ENCODE results near the gene SLC10A7. TPM values are rescaled to one million over a fixed set of nuclear protein-coding genes. Genes with fewer than 3 reads are reported as not detected.

The SLC10A7 gene
- total and polyA plus RNA-seq, 12 donors = 1.3 to 6.6 (median 4.4) TPM

DNA sequence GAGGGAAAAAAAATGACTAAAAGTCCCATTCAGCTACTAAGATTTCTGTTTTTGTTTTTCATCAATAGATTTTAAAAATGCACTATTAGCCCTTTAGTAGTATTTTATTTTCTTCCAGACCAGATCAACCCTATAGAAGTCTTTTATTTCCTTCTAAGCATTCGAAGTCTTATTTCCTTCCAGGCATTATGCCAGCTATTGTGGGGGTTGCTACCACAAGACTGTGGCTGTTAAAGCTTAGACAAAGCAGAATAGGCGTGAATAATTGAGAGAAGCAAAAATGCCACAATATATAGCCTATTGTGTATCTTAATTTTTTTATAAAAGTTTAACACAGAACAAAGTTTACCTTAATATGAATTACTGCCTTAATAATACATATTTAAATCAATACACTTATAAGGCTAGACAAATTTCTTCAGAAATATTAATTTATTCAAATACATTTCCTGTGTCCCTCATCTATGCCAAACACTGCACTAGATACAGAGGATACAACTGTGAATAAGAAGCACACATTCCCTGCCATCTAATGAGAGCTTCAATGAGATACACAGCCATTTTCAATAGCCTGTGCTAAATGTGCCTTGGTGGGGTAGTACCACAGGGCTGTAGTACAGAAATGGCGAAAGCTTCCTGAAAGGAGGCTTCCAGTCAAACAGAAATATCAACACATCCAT, 33.1 kb downstream of the SLC10A7 start:
- Histone ChIP-seq H3K27me3 (no peaks in the 10 kb centered on the region), H3K4me3 (no peak overlapping the region), H3K9me3 (peaks cover 0 to 16% (median 5%) of the 10 kb centered on the region in 11 donors), H3K4me1 (peaks cover 0 to 11% (median 4%) of the 10 kb centered on the region in 9 donors), H3K27ac (no peak overlapping the region), H3K36me3 (peaks cover 0 to 29% (median 0%) of the 10 kb centered on the region in 9 donors)
- 65 to 70% methylated on average over 3 of the region's 3 CpGs for WGBS, 2 donors
- no peak for DNase-seq
- intact Hi-C loops (cut with DNase I) = no loop called here
- no peak for TF ChIP-seq CTCF (IDR thresholded peaks at IDR 0.05)
- ATAC-seq = no peak

GRCh38 chr4:146486565-146486964, 35.2 kb downstream of the SLC10A7 start:
- intact Hi-C loops (cut with DNase I) = no loop called here
- Histone ChIP-seq H3K4me3 (no peak overlapping the region), H3K27me3 (no peaks in the 10 kb centered on the region), H3K4me1 (peaks cover 0 to 11% (median 4%) of the 10 kb centered on the region in 9 donors), H3K36me3 (peaks cover 0 to 43% (median 0%) of the 10 kb centered on the region in 9 donors), H3K9me3 (peaks cover 0 to 36% (median 23%) of the 10 kb centered on the region in 11 donors), H3K27ac (no peak overlapping the region)
- WGBS, 2 donors = 94 to 100% methylated on average over 1 of the region's 1 CpG
- DNase-seq = no peak
- no peak for ATAC-seq
- TF ChIP-seq CTCF (IDR thresholded peaks at IDR 0.05) = no peak

GRCh38 chr4:146485968-146486367, 35.8 kb downstream of the SLC10A7 start:
- no peaks in the 10 kb centered on the region for H3K27me3 ChIP-seq
- ATAC-seq (no peak), DNase-seq (no peak)
- intact Hi-C loops (cut with DNase I) = no loop called here
- peaks cover 0 to 43% (median 0%) of the 10 kb centered on the region in 9 donors for H3K36me3 ChIP-seq
- peaks cover 0 to 8% (median under 1%) of the 10 kb centered on the region in 9 donors for H3K4me1 ChIP-seq
- no peak overlapping the region for H3K4me3 ChIP-seq
- TF ChIP-seq CTCF (IDR thresholded peaks at IDR 0.05) = no peak
- peaks cover 0 to 39% (median 23%) of the 10 kb centered on the region in 11 donors for H3K9me3 ChIP-seq
- H3K27ac ChIP-seq = no peak overlapping the region

GRCh38 chr4:146482788-146483187, 39.0 kb downstream of the SLC10A7 start:
- Histone ChIP-seq H3K36me3 (peaks cover 0 to 39% (median 0%) of the 10 kb centered on the region in 9 donors), H3K27ac (no peak overlapping the region), H3K4me1 (peaks cover 0 to 11% (median 1%) of the 10 kb centered on the region in 9 donors), H3K9me3 (peaks cover 0 to 39% (median 23%) of the 10 kb centered on the region in 11 donors), H3K27me3 (no peaks in the 10 kb centered on the region), H3K4me3 (no peak overlapping the region)
- intact Hi-C loops (cut with DNase I) = no loop called here
- ATAC-seq = no peak
- DNase-seq = no peak
- 99 to 100% methylated on average over 1 of the region's 1 CpG for WGBS, 2 donors
- TF ChIP-seq CTCF (IDR thresholded peaks at IDR 0.05) = no peak
